Measurements from ENCODE around the gene MYH11.

- TF ChIP-seq CTCF (IDR thresholded peaks at IDR 0.05 in 4 of 5, conservative IDR thresholded peaks at IDR 0.05 in 1 of 5) = no peak
- no peak for TF ChIP-seq POLR2A (IDR thresholded peaks at IDR 0.05)
These were observed 20.8 kb downstream of the MYH11 start for GRCh38 chr16:15836074-15836473.

All from gastrocnemius medialis (tissue), 4 donors.